Hepatocyte (in vitro differentiated cells): ENCODE results near the gene UNKL.

Experiments
- CTCF ChIP-seq: fragments of 200-600 bp; sonication (generic); IDR thresholded peaks from 2 replicates; pipeline ENCODE4 v1.5.1; 2016; ENCODE audit warnings: antibody characterized with exemption, mild to moderate bottlenecking; ENCODE audit not compliant: poor library complexity
- EZH2 ChIP-seq: fragments of 200-600 bp; sonication (generic); IDR thresholded peaks from 2 replicates; pipeline ENCODE4 v1.6.1; 2016; ENCODE audit warnings: antibody characterized with exemption, mild to moderate bottlenecking, borderline replicate concordance
- EZH2phosphoT487 ChIP-seq: fragments of 200-600 bp; sonication (generic); IDR thresholded peaks from one replicate; pipeline ENCODE4 v1.6.1; 2018; ENCODE audit warnings: antibody characterized with exemption, mild to moderate bottlenecking, low read depth, moderate library complexity; ENCODE audit not compliant: unreplicated experiment, severe bottlenecking

- no peak for TF ChIP-seq CTCF
- no peak for TF ChIP-seq EZH2
- TF ChIP-seq EZH2phosphoT487, result no peak
These were observed 23.1 kb upstream of the UNKL start for GRCh38 chr16:1437606-1438005.
